K562 (cell line): Measurements from ENCODE around the gene LRRC26. TPM values are rescaled to one million over a fixed set of nuclear protein-coding genes. Genes with fewer than 3 reads are reported as not detected.

Source experiments
- ASH1L ChIP-seq: fragments of 450-650 bp; IDR thresholded peaks from 2 replicates; pipeline ENCODE4 v1.6.1; 2018; ENCODE audit warnings: borderline replicate concordance, mild to moderate bottlenecking, low read depth; ENCODE audit not compliant: partially characterized antibody
- ETV1 ChIP-seq: fragments of 450-650 bp; conservative IDR thresholded peaks from 2 replicates; pipeline ENCODE4 v1.6.1; 2016; ENCODE audit warnings: missing genetic modification characterization, control low read depth, low read depth, missing compliant biosample characterization
- EWSR1 ChIP-seq: fragments of 450-650 bp; IDR thresholded peaks from 2 replicates; pipeline ENCODE4 v1.6.1; 2018; ENCODE audit warnings: borderline replicate concordance, mild to moderate bottlenecking, low read depth, moderate library complexity; ENCODE audit not compliant: partially characterized antibody
- FOXM1 ChIP-seq, 2 experiments: fragments of 450-650 bp in 1 of 2; sonication (generic) in 1 of 2; formaldehyde crosslinking in 1 of 2; IDR thresholded peaks; 2 replicates each; pipeline versions ENCODE4 v1.6.1 to v1.9.0; 2017 to 2022; ENCODE audit warnings: low read depth in 2 of 2, mild to moderate bottlenecking in 2 of 2, missing genetic modification reagents in 1 of 2, moderate library complexity in 1 of 2
- GATAD2A ChIP-seq: fragments of 450-650 bp; IDR thresholded peaks from 2 replicates; pipeline ENCODE4 v1.6.1; 2017
- LEF1 ChIP-seq: fragments of 450-650 bp; IDR thresholded peaks from 2 replicates; pipeline ENCODE4 v1.6.1; 2016; ENCODE audit warnings: mild to moderate bottlenecking
- MED1 ChIP-seq: sonication (generic); formaldehyde crosslinking; IDR thresholded peaks from 2 replicates; pipeline ENCODE4 v1.8.1; 2023; ENCODE audit warnings: missing genetic modification reagents, borderline replicate concordance
- OTX1 ChIP-seq: fragments of 450-650 bp; formaldehyde crosslinking; IDR thresholded peaks from 2 replicates; pipeline ENCODE4 v1.4.0; 2022; ENCODE audit warnings: mild to moderate bottlenecking
- PHTF2 ChIP-seq: fragments of 250-450 bp; sonication (Bioruptor Pico); IDR thresholded peaks from 2 replicates; pipeline ENCODE4 v1.5.0; 2021; ENCODE audit warnings: mild to moderate bottlenecking
- RFX1 ChIP-seq: fragments of 450-650 bp; IDR thresholded peaks from 2 replicates; pipeline ENCODE4 v1.6.1; 2016; ENCODE audit warnings: mild to moderate bottlenecking, moderate library complexity
- SIN3B ChIP-seq: fragments of 450-650 bp; IDR thresholded peaks from 2 replicates; pipeline ENCODE4 v1.6.1; 2017; ENCODE audit warnings: low read depth, mild to moderate bottlenecking, moderate library complexity
- SOX6 ChIP-seq: fragments of 450-650 bp; IDR thresholded peaks from 2 replicates; pipeline ENCODE4 v1.6.1; 2014; ENCODE audit warnings: mild to moderate bottlenecking
- TBP ChIP-seq: optimal IDR thresholded peaks from 2 replicates; pipeline ENCODE3; 2011; ENCODE audit warnings: low read depth, low read length, improper control_type of control experiment
- ZBTB8A ChIP-seq: fragments of 450-650 bp; IDR thresholded peaks from 2 replicates; pipeline ENCODE4 v1.6.1; 2018; ENCODE audit warnings: mild to moderate bottlenecking, moderate library complexity; ENCODE audit not compliant: partially characterized antibody
- ZKSCAN8 ChIP-seq: fragments of 200-800 bp; sonication (Bioruptor generic); IDR thresholded peaks from 2 replicates; pipeline ENCODE4 v1.6.1; 2016; ENCODE audit warnings: missing genetic modification characterization, missing compliant biosample characterization
- ZNF224 ChIP-seq: sonication (generic); formaldehyde crosslinking; IDR thresholded peaks from 2 replicates; pipeline ENCODE4 v1.8.0; 2022; ENCODE audit warnings: mild to moderate bottlenecking, missing genetic modification reagents
- ZNF408 ChIP-seq: fragments of 250-450 bp; sonication (Bioruptor Pico); IDR thresholded peaks from 2 replicates; pipeline ENCODE4 v1.4.0; 2020; ENCODE audit warnings: low read depth, mild to moderate bottlenecking, moderate library complexity
- ZNF431 ChIP-seq: sonication (generic); formaldehyde crosslinking; IDR thresholded peaks from 2 replicates; pipeline ENCODE4 v1.8.0; 2022; ENCODE audit warnings: mild to moderate bottlenecking, missing genetic modification reagents
- ZNF551 ChIP-seq: fragments of 250-450 bp; sonication (Bioruptor Pico); IDR thresholded peaks from 2 replicates; pipeline ENCODE4 v1.5.0; 2021; ENCODE audit warnings: mild to moderate bottlenecking, moderate library complexity
- ZNF584 ChIP-seq: fragments of 200-800 bp; sonication (Bioruptor generic); IDR thresholded peaks from 2 replicates; pipeline ENCODE4 v1.6.1; 2016; ENCODE audit warnings: low read depth, mild to moderate bottlenecking, missing genetic modification characterization, missing compliant biosample characterization
- ZNF699 ChIP-seq: fragments of 250-450 bp; sonication (Bioruptor Pico); IDR thresholded peaks from 2 replicates; pipeline ENCODE4 v1.8.0; 2021; ENCODE audit warnings: mild to moderate bottlenecking, moderate library complexity; ENCODE audit not compliant: insufficient replicate concordance
- ZSCAN29 ChIP-seq: fragments of 450-650 bp; IDR thresholded peaks from 2 replicates; pipeline ENCODE4 v1.6.1; 2017
- polyA plus RNA-seq, 8 experiments: library from polyadenylated mRNA; depleted of rRNA in 4 of 8; stranded (reverse) in 5 of 8; unstranded in 3 of 8; fragments of >200 nt; fragmentation: Nextera tagmentation in 2 of 8; fragmentation: Illumina TruSeq in 1 of 8; extraction: Ambion mirVana in 2 of 8; extraction: Trizol in 1 of 8; gene quantifications; 2 replicates each; pipeline versions ENCODE4 v1.2.1 to v1.2.3, GENCODE V29; 2011 to 2014; ENCODE audit warnings: inconsistent platforms in 1 of 8, missing spikeins in 1 of 8
- total RNA-seq, 7 experiments: library from RNA; depleted of rRNA in 6 of 7; stranded (reverse); fragments of >200 nt in 6 of 7; fragmentation: Illumina TruSeq in 2 of 7; extraction: Trizol in 2 of 7; gene quantifications; 2 replicates each; pipeline versions ENCODE4 v1.2.1 to v1.2.3, GENCODE V29; 2011 to 2021; ENCODE audit warnings: low replicate concordance in 1 of 7
- TF ChIP-seq, protein P1 (sequence below): IDR thresholded peaks from 3 replicates; pipeline ENCODE4 v1.6.1; 2011; ENCODE audit warnings: borderline replicate concordance, mild to moderate bottlenecking, moderate library complexity; ENCODE audit not compliant: insufficient read length; ENCODE audit errors: extremely low read depth
- TF ChIP-seq, protein P2 (sequence below): IDR thresholded peaks from 2 replicates; pipeline ENCODE4 v1.6.1; 2016; ENCODE audit warnings: missing genetic modification characterization, missing compliant biosample characterization

The LRRC26 gene
- total and polyA plus RNA-seq, 9 of the 15 experiments (the other 6 are each of a cell fraction or from before 2014, with no cell fraction given), result not detected

DNA sequence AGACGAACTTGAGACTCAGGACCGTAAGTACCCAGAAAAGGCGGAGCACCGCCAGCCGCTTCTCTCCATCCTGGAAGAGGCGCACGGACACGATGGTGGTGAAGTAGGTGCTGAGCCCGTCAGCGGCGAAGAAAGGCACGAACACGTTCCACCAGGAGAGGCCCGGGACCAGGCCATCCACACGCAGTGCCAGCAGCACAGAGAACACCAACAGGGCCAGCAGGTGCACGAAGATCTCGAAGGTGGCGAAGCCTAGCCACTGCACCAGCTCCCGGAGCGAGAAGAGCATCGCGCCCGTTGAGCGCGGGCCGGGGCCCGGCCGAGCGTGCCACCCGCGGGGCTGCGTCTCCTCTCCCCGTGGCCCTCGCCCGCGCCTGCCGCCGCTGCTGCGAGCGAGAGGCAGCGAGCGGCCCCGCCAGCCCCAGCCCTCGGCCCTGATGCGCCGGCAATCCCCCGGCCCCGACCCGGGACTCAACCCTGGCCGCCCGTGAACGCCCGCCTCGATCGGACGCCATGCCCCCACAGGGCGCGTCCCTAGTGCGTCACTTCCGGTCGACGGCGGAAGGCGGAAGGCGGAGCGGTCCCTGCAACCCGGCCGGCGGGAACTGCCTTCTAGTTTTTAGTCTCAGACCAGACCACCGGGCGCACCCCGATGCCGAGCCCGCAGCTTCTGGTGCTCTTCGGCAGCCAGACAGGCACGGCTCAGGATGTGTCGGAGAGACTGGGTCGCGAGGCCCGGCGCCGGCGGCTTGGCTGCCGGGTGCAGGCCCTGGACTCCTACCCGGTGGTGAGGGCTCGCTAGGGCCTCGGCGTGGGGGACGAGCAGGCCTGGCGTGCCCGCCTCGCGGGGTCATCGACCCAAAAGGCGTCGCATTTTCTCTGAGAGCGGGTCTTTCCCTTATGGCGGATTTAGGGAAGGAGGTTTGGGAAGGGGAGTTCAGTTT is 35.5 kb upstream of the LRRC26 start, which contains the start of the genes NDOR1 and TMEM203 (continued):
- no peak for TF ChIP-seq ZNF431 (CRISPR knock-in tag)
- TF ChIP-seq ZKSCAN8 (CRISPR knock-in tag), result no peak
- TF ChIP-seq ZSCAN29, result no peak
- TF ChIP-seq LEF1, result 0 out of 2 replicates have a peak, but pooled peaks have one; percentile 20
- TF ChIP-seq TBP, result peak; percentile 82
- no peak for TF ChIP-seq ASH1L
- no peak for TF ChIP-seq RFX1
- no peak for TF ChIP-seq ZNF408 (CRISPR knock-in tag)
- no peak for TF ChIP-seq OTX1 (CRISPR knock-in tag)
- TF ChIP-seq ZNF699, result no peak
- no peak for TF ChIP-seq PHTF2 (CRISPR knock-in tag)
- TF ChIP-seq ZNF551 (CRISPR knock-in tag), result no peak
- TF ChIP-seq ZNF584 (CRISPR knock-in tag), result no peak
- TF ChIP-seq SOX6, result peak; percentile 52; the same call in 1 of the 2 replicates
- TF ChIP-seq EWSR1, result no peak
- no peak for TF ChIP-seq FOXM1 (IDR thresholded peaks at IDR 0.05; ENCODE audit: low read depth)
- no peak for TF ChIP-seq FOXM1 (CRISPR knock-in tag; IDR thresholded peaks at IDR 0.05; ENCODE audit: low read depth)
- peak; percentile 100 for TF ChIP-seq SIN3B
- no peak for TF ChIP-seq GATAD2A
- TF ChIP-seq MED1 (CRISPR knock-in tag), result no peak
- TF ChIP-seq, protein P1, sequence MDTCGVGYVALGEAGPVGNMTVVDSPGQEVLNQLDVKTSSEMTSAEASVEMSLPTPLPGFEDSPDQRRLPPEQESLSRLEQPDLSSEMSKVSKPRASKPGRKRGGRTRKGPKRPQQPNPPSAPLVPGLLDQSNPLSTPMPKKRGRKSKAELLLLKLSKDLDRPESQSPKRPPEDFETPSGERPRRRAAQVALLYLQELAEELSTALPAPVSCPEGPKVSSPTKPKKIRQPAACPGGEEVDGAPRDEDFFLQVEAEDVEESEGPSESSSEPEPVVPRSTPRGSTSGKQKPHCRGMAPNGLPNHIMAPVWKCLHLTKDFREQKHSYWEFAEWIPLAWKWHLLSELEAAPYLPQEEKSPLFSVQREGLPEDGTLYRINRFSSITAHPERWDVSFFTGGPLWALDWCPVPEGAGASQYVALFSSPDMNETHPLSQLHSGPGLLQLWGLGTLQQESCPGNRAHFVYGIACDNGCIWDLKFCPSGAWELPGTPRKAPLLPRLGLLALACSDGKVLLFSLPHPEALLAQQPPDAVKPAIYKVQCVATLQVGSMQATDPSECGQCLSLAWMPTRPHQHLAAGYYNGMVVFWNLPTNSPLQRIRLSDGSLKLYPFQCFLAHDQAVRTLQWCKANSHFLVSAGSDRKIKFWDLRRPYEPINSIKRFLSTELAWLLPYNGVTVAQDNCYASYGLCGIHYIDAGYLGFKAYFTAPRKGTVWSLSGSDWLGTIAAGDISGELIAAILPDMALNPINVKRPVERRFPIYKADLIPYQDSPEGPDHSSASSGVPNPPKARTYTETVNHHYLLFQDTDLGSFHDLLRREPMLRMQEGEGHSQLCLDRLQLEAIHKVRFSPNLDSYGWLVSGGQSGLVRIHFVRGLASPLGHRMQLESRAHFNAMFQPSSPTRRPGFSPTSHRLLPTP, result no peak
- no peak for TF ChIP-seq ZNF224 (CRISPR knock-in tag)
- TF ChIP-seq, protein P2, sequence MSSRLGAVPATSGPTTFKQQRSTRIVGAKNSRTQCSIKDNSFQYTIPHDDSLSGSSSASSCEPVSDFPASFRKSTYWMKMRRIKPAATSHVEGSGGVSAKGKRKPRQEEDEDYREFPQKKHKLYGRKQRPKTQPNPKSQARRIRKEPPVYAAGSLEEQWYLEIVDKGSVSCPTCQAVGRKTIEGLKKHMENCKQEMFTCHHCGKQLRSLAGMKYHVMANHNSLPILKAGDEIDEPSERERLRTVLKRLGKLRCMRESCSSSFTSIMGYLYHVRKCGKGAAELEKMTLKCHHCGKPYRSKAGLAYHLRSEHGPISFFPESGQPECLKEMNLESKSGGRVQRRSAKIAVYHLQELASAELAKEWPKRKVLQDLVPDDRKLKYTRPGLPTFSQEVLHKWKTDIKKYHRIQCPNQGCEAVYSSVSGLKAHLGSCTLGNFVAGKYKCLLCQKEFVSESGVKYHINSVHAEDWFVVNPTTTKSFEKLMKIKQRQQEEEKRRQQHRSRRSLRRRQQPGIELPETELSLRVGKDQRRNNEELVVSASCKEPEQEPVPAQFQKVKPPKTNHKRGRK (tag), result no peak
- TF ChIP-seq ETV1 (tag), result peak; percentile 71
- no peak for TF ChIP-seq ZBTB8A
